ENCODE results near the gene ASAP3.

The ASAP3 gene

GRCh38 chr1:23472351-23473036, 11.5 kb downstream of the ASAP3 start:
- no peak for TF ChIP-seq EZH2phosphoT487 (conservative IDR thresholded peaks at IDR 0.05; ENCODE audit: low read length)
- TF ChIP-seq CTCF (IDR thresholded peaks at IDR 0.05; ENCODE audit: insufficient read depth, low read length, poor library complexity, severe bottlenecking), result no peak
- no peaks in the 10 kb centered on the region for H3K36me3 ChIP-seq (ENCODE audit: low read length)
- no peaks in the 10 kb centered on the region for H3K9me2 ChIP-seq (replicated peaks; ENCODE audit: insufficient read depth, low read length)
- H3F3A ChIP-seq (ENCODE audit: insufficient read depth), result no peaks in the 10 kb centered on the region
- H3K4me3 ChIP-seq (ENCODE audit: insufficient read depth, low read length, poor library complexity, severe bottlenecking), result no peak overlapping the region
- no peaks in the 10 kb centered on the region for H3K27me3 ChIP-seq (ENCODE audit: low read length)
- no peaks in the 10 kb centered on the region for H3K79me2 ChIP-seq (ENCODE audit: insufficient read depth, low read length)
- no peaks in the 10 kb centered on the region for H3K9me3 ChIP-seq (ENCODE audit: insufficient read depth, low read length)
- no peak overlapping the region for H3K27ac ChIP-seq (ENCODE audit: low read depth, low read length)
- H3K9ac ChIP-seq (ENCODE audit: low read length), result no peak overlapping the region
- H4K20me1 ChIP-seq (ENCODE audit: low read depth, low read length), result no peaks in the 10 kb centered on the region
- H2AFZ ChIP-seq (ENCODE audit: low read depth, low read length, severe bottlenecking), result no peak overlapping the region
- H3K4me2 ChIP-seq (ENCODE audit: low read depth, low read length, poor library complexity, severe bottlenecking), result no peak overlapping the region

- Histone ChIP-seq H3K9ac (ENCODE audit: low read length) (no peak overlapping the region), H3K9me2 (replicated peaks; ENCODE audit: insufficient read depth, low read length) (no peaks in the 10 kb centered on the region), H2AFZ (ENCODE audit: low read depth, low read length, severe bottlenecking) (no peak overlapping the region), H3K4me3 (ENCODE audit: insufficient read depth, low read length, poor library complexity, severe bottlenecking) (no peak overlapping the region), H4K20me1 (ENCODE audit: low read depth, low read length) (no peaks in the 10 kb centered on the region), H3K27me3 (ENCODE audit: low read length) (no peaks in the 10 kb centered on the region), H3K79me2 (ENCODE audit: insufficient read depth, low read length) (no peaks in the 10 kb centered on the region), H3F3A (ENCODE audit: insufficient read depth) (no peaks in the 10 kb centered on the region), H3K27ac (ENCODE audit: low read depth, low read length) (no peak overlapping the region), H3K9me3 (ENCODE audit: insufficient read depth, low read length) (no peaks in the 10 kb centered on the region), H3K36me3 (ENCODE audit: low read length) (no peaks in the 10 kb centered on the region), H3K4me2 (ENCODE audit: low read depth, low read length, poor library complexity, severe bottlenecking) (no peak overlapping the region)
- TF ChIP-seq CTCF (IDR thresholded peaks at IDR 0.05; ENCODE audit: insufficient read depth, low read length, poor library complexity, severe bottlenecking) (no peak), EZH2phosphoT487 (conservative IDR thresholded peaks at IDR 0.05; ENCODE audit: low read length) (no peak)
These were observed 12.4 kb downstream of the ASAP3 start for GRCh38 chr1:23471473-23472075.

DNA sequence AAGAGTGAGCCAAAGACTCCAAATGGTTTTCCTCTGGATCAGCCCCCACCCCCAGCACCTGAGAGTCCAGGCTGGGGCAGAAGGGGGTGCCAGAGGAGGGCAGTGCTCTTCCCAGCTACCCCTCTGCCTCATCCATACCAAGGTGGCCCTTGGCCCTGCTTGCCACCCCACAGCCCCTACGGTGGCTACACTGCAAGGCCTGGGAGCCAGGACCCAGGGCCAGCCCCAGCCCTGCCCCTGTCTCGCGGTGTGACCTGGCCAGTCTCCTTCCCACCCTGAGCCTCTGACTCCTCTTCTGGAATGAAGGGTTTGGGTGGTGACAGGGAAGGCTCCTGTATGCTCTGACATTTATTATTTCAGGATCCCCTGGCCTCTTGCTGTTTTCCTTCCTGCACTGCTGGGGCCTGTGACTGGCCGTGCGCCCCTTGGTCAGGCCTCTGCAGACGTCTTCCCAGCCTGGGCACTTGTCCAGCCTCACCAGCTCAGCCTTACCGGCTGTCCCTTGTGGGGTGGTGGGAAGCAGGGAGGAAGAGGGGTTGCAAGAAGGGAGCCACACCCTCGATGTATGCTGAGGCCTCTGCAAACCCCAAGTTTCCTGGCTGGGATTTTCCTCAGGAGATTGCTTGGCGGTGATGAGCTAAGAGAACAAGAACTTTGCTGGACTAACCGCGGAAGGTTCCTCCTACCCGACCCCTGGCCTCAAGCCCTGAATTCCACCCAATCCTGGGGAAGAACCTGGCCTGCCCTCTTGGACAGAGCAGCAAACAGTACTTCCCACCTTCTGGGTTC, 13.5 kb downstream of the ASAP3 start:
- Histone ChIP-seq H2AFZ (ENCODE audit: low read depth, low read length, severe bottlenecking) (no peak overlapping the region), H3K9ac (ENCODE audit: low read length) (no peak overlapping the region), H3F3A (ENCODE audit: insufficient read depth) (no peaks in the 10 kb centered on the region), H3K9me3 (ENCODE audit: insufficient read depth, low read length) (no peaks in the 10 kb centered on the region), H4K20me1 (ENCODE audit: low read depth, low read length) (no peaks in the 10 kb centered on the region), H3K9me2 (replicated peaks; ENCODE audit: insufficient read depth, low read length) (no peaks in the 10 kb centered on the region), H3K27ac (ENCODE audit: low read depth, low read length) (no peak overlapping the region), H3K4me3 (ENCODE audit: insufficient read depth, low read length, poor library complexity, severe bottlenecking) (no peak overlapping the region), H3K79me2 (ENCODE audit: insufficient read depth, low read length) (no peaks in the 10 kb centered on the region), H3K4me2 (ENCODE audit: low read depth, low read length, poor library complexity, severe bottlenecking) (no peak overlapping the region), H3K36me3 (ENCODE audit: low read length) (no peaks in the 10 kb centered on the region), H3K27me3 (ENCODE audit: low read length) (no peaks in the 10 kb centered on the region)
- TF ChIP-seq EZH2phosphoT487 (conservative IDR thresholded peaks at IDR 0.05; ENCODE audit: low read length), result no peak
- TF ChIP-seq CTCF (IDR thresholded peaks at IDR 0.05; ENCODE audit: insufficient read depth, low read length, poor library complexity, severe bottlenecking), result no peak

All from SU-DHL-6 (cell line).